Mucosa of descending colon (tissue), 3 donors: ENCODE measurements around the gene MAST4. TPM values are rescaled to one million over a fixed set of nuclear protein-coding genes. Genes with fewer than 3 reads are reported as not detected.

Experiments used
- ATAC-seq: fragments of 200-7000 bp; cut with Tn5 transposase; one replicate; pipeline ENCODE4 v1.9.1; 2020; ENCODE audit warnings: mild to moderate bottlenecking, moderate library complexity
- DNase-seq, 3 donors: peaks; one replicate each; pipeline ENCODE4 v3.0.0-alpha.2; 2020
- H3K36me3 ChIP-seq: fragments of 200-600 bp; one replicate; pipeline ENCODE4 v1.8.0; 2021; ENCODE audit warnings: low read depth, mild to moderate bottlenecking
- H3K4me1 ChIP-seq: fragments of 200-600 bp; one replicate; pipeline ENCODE4 v1.8.0; 2021; ENCODE audit warnings: low read depth, mild to moderate bottlenecking
- H3K4me3 ChIP-seq: fragments of 200-600 bp; one replicate; pipeline ENCODE4 v1.8.0; 2021; ENCODE audit warnings: mild to moderate bottlenecking
- H3K9me3 ChIP-seq: fragments of 200-600 bp; one replicate; pipeline ENCODE4 v1.8.0; 2021; ENCODE audit warnings: mild to moderate bottlenecking
- intact Hi-C, 2 donors: fragments of 100-400 bp; cut with DNase I in 1 of 2; cut with micrococcal nuclease in 1 of 2; formaldehyde crosslinking; loops; one replicate each; pipeline versions ENCODE4 v1.11.0 to v1.11.1; 2022; cut with DNase I, micrococcal nuclease
- total RNA-seq, 3 donors: library from RNA; stranded (reverse); fragmentation: NEBNext Ultra II Directional in 2 of 3; extraction: Animal tissue kit (Norgen Biotek cat#: 25700) in 2 of 3; gene quantifications; one replicate each; pipeline versions ENCODE4 v1.2.1 to v1.2.4, GENCODE V29; 2021 to 2023
- TF ChIP-seq, protein P1 (sequence below): fragments of 200-600 bp; IDR thresholded peaks from one replicate; pipeline ENCODE4 v1.8.0; 2022; ENCODE audit warnings: antibody characterized with exemption, mild to moderate bottlenecking
- donor health status: DM: no; HTN: no; CAD: no; lungs with moderate emphysema.
- donor health status: DM: no; HTN: no; CAD: no.
- donor health status: DM: no; HTN: yes; CAD: no.

The MAST4 gene
- total RNA-seq, 3 donors from 2014 or later = 16.2 to 34.0 (median 22.5) TPM

DNA sequence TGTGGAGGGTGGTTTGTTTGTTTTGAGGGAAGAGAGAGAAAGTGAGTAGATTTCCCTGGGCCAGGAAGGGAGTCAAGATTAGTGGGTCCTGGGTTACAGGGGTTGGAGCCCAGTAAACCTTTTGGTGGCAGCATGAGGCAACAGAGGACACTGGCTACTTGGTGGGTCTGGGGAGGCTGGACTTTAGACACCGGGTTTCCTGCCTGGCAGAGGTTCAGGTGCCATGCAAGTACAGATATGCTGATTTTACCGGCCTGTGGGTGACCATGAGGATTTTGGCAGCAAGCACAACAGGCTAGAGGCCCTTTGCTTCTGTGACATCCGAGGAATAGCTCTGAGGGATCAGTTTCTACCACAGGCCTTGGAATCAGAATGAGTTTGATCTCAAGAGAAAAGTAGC lies 18.9 kb downstream of the MAST4 start:
- Histone ChIP-seq H3K9me3 (no peaks in the 10 kb centered on the region), H3K4me3 (no peak overlapping the region), H3K36me3 (no peaks in the 10 kb centered on the region), H3K4me1 (no peaks in the 10 kb centered on the region)
- no peak for DNase-seq
- intact Hi-C loops = no loop called here
- TF ChIP-seq, protein P1, sequence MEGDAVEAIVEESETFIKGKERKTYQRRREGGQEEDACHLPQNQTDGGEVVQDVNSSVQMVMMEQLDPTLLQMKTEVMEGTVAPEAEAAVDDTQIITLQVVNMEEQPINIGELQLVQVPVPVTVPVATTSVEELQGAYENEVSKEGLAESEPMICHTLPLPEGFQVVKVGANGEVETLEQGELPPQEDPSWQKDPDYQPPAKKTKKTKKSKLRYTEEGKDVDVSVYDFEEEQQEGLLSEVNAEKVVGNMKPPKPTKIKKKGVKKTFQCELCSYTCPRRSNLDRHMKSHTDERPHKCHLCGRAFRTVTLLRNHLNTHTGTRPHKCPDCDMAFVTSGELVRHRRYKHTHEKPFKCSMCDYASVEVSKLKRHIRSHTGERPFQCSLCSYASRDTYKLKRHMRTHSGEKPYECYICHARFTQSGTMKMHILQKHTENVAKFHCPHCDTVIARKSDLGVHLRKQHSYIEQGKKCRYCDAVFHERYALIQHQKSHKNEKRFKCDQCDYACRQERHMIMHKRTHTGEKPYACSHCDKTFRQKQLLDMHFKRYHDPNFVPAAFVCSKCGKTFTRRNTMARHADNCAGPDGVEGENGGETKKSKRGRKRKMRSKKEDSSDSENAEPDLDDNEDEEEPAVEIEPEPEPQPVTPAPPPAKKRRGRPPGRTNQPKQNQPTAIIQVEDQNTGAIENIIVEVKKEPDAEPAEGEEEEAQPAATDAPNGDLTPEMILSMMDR = no peak
- no peak for ATAC-seq

DNA sequence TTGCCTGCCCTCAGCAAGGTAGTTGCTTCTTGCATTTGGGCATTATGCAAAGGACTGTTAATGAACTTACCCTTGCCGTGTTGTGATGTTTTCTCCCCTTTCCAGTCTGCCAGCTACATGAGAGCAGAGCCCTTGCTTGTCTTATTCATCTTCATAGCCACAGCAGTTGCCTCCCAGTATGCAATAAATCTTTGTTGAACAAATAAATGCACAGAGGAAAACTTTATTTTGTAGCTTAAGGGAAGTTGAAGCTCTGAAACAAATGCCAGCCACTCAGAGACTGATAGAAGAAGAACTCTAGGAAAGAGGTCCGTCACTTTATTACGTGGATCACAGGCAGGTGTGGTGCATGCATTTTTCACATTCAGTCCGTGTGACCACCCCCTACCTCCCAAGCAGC lies 19.7 kb downstream of the MAST4 start:
- Histone ChIP-seq H3K4me1 (no peaks in the 10 kb centered on the region), H3K4me3 (no peak overlapping the region), H3K9me3 (no peaks in the 10 kb centered on the region), H3K36me3 (no peaks in the 10 kb centered on the region)
- ATAC-seq (no peak), DNase-seq (no peak)
- TF ChIP-seq, protein P1 = no peak
- intact Hi-C loops = no loop called here

DNA sequence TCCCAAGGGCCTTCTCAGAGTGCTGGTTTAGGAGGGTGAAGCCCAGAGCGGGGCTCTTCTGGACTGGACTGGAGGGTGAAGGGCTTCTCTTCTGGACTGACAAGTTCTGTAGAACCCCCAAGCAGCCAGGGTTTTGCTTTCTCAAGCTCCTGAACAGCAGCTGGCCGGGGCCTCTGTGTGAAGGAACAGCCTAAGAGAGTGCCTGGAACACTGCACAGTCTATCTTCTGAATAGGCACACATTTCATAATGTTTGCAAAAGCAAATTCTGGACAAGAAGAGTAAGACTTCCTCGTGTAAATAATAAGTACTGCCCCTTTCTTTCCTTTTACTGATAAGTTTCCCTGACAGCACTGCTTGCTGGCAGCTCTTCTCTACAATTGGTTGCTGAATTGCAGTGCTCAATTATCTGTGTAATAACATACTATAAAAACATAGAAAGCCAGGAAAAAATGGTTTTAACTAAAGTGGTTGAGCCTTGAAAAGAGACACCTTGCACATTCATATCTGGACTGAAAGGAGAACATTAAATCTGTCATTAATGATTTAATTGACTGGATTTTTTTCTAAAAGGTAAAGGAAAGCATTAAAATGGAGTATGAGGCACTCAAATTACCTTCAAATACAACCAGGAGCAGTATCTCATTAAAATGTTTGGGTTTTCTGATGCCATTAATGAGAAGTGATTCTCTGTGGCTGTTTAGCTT lies 20.5 kb downstream of the MAST4 start:
- Histone ChIP-seq H3K4me1 (no peaks in the 10 kb centered on the region), H3K4me3 (no peak overlapping the region), H3K36me3 (no peaks in the 10 kb centered on the region), H3K9me3 (no peaks in the 10 kb centered on the region)
- intact Hi-C loops = no loop called here
- ATAC-seq (no peak), DNase-seq (no peak)
- TF ChIP-seq, protein P1 = no peak

DNA sequence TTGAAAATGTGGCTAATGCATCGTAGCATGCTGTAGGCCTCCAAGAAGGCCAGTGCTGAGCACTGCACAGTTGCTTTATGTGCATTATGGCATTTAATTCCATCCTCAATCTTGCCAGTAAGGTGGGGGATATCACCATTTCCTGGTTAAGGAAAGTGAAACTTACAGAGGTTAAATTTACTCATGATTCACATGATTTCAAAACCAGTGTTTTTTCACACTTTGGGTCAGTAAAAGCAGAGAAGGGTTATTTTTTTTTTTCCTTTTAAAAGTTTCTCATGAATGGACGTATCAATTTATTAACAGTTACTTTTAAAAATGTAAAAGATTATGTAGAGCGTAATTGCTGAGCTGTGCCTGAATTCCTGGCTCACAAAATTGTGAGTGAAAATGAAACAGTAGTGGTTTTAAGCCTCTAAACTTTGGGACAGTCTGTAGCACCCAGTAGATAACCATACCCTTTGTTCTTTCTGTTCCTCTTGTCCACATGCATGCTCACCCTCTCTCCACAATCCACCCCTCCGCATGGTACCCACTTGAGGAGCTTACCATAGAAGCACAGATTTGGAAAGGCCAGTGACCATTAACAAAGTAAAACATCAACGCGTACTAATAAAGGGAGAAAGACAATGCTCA lies 21.2 kb downstream of the MAST4 start:
- ATAC-seq (no peak), DNase-seq (no peak)
- Histone ChIP-seq H3K4me3 (no peak overlapping the region), H3K9me3 (no peaks in the 10 kb centered on the region), H3K36me3 (no peaks in the 10 kb centered on the region), H3K4me1 (no peaks in the 10 kb centered on the region)
- intact Hi-C loops = no loop called here
- TF ChIP-seq, protein P1 = no peak

DNA sequence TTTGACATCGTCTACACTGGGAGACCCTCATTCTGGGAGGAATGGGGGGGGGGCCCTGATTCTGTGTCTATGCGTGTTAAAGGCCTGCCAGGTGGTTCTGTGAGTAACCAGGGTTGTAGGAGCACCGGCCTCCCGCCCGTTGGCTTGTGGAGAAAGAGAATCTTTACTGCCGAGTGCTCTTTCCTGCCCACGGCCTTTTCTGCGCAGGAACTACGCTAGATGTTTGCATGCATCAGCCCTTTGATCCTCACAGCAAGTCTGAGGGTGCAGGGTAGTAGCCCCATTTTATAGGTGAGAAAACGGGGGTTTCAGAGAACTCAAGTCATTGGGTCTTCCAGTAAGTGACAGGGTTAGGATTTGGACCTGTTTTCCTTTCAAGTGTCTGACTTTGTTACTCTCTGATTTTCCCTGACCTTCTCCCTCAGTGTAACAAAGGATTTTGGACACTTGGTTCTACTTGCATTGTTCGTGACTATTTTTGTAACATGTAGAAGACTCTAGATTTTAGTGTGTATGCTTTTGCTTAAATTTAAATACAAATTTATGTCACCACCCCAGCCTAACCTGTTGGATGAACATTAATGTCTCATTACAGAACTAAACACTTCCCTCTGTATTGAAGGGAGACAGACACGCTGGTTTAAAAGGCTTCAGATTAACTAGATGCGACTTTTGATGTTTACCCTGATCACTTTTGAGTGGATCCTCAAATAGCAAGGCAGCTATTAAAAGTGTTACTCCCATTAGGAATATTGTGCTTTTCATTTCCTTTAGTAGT lies 22.0 kb downstream of the MAST4 start:
- Histone ChIP-seq H3K9me3 (no peaks in the 10 kb centered on the region), H3K4me1 (no peaks in the 10 kb centered on the region), H3K4me3 (no peak overlapping the region), H3K36me3 (no peaks in the 10 kb centered on the region)
- TF ChIP-seq, protein P1 = no peak
- intact Hi-C loops = no loop called here
- DNase-seq (no peak), ATAC-seq (no peak)
